Ovary (tissue), 9 donors: ENCODE measurements around the gene UQCC2. TPM values are rescaled to one million over a fixed set of nuclear protein-coding genes. Genes with fewer than 3 reads are reported as not detected.

Source experiments
- DNase-seq, 5 donors: peaks; one replicate each; pipeline ENCODE4 v3.0.0-alpha.2; 2019 to 2020
- H3K27ac ChIP-seq, 2 donors: fragments of 200-600 bp; one replicate each; pipeline versions ENCODE4 v1.5.1 to v1.8.0; 2019 to 2022
- H3K27me3 ChIP-seq: fragments of 200-600 bp; one replicate; pipeline ENCODE4 v1.8.0; 2022
- H3K36me3 ChIP-seq: fragments of 200-600 bp; sonication (generic); one replicate; pipeline ENCODE4 v1.5.1; 2019
- H3K4me1 ChIP-seq: one replicate; pipeline ENCODE4 v1.8.1; 2013; ENCODE audit warnings: mild to moderate bottlenecking, moderate library complexity; ENCODE audit not compliant: insufficient read depth
- H3K4me3 ChIP-seq: fragments of 200-600 bp; sonication (generic); one replicate; pipeline ENCODE4 v1.5.1; 2017
- H3K9me3 ChIP-seq, 2 donors: fragments of 200-600 bp in 1 of 2; sonication (generic) in 1 of 2; one replicate each; pipeline versions ENCODE4 v1.5.1 to v1.8.1; 2013 to 2019; ENCODE audit warnings: mild to moderate bottlenecking in 1 of 2, moderate library complexity in 1 of 2
- EP300 ChIP-seq: sonication (generic); formaldehyde crosslinking; IDR thresholded peaks from one replicate; pipeline ENCODE4 v1.6.1; 2017; ENCODE audit warnings: antibody characterized with exemption
- POLR2A ChIP-seq: fragments of 450-650 bp; IDR thresholded peaks from one replicate; pipeline ENCODE4 v1.6.1; 2017; ENCODE audit warnings: antibody characterized with exemption, mild to moderate bottlenecking, moderate library complexity
- WGBS, 3 donors: extraction: QIAGEN DNeasy Blood & Tissue Kit in 1 of 3; methylation state at CpG; one replicate each; pipeline versions ENCODE4 v1.1.5 to v1.1.7; 2013 to 2017; 5-methylcytosine and 5-hydroxymethylcytosine counted together
- intact Hi-C, 4 donors: fragments of 100-400 bp; cut with DNase I; formaldehyde crosslinking; loops; one replicate each; pipeline versions ENCODE4 v1.11.0 to v1.15.1; 2022 to 2023
- polyA plus RNA-seq, 2 donors: library from polyadenylated mRNA; stranded (reverse); fragments of 200-250 nt in 1 of 2; fragments of 350-450 nt in 1 of 2; fragmentation: Illumina TruSeq in 1 of 2; extraction: RNeasy Lipid Tissue Mini Kit (QIAGEN cat#74804) in 1 of 2; gene quantifications; one replicate each; pipeline ENCODE4 v1.2.3, GENCODE V29; 2013 to 2014
- total RNA-seq, 7 donors: library from RNA; depleted of rRNA in 2 of 7; stranded (reverse); fragments of >200 nt in 2 of 7; fragmentation: NEBNext Ultra II Directional in 3 of 7; extraction: Animal tissue kit (Norgen Biotek cat#: 25700) in 3 of 7; gene quantifications; one replicate each; pipeline versions ENCODE4 v1.1.0 to v1.2.4, GENCODE V29; 2016 to 2023
- TF ChIP-seq, protein P1 (sequence below), 3 donors: fragments of 450-650 bp in 2 of 3; fragments of 200-600 bp in 1 of 3; IDR thresholded peaks; one replicate each; pipeline versions ENCODE4 v1.5.1 to v1.8.0; 2016 to 2022; ENCODE audit warnings: antibody characterized with exemption in 3 of 3, mild to moderate bottlenecking in 1 of 3
- donor health status: DM: no; HTN: no; CAD: no; lungs with moderate emphysema.
- donor health status: DM: no; HTN: no; CAD: no.
- donor health status: Bipolar disorder and iron deficiency.
- donor health status: DM: yes; HTN: yes; CAD: no.
- donor health status: DM: no; HTN: no; CAD: no.
- donor health status: DM: yes; HTN: yes; CAD: no.

The UQCC2 gene
- total and polyA plus RNA-seq, 9 donors, result 9.1 to 65.2 (median 38.0) TPM

DNA sequence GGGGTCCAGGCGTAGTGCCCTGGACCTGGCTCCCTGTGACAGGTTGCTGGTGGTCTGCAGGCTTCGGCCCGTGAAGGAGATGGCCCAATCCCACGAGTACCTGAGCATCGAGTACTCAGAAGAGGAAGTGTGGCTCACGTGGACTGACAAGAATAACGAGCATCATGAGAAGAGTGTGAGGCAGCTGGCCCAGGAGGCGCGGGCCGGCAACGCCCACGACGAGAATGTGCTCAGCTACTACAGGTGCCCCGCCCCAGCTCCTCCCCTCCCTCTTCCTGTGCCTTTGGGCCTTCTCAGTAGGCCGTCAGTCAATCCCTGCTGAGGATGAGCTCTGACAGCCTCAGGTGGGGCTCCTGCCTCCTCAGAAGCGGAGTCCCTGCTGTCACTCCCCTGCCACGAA lies 42.6 kb downstream of the UQCC2 start:
- H3K36me3 ChIP-seq, result no peaks in the 10 kb centered on the region
- WGBS, 3 donors, result 73 to 82% (median 78%) methylated on average over 17 of the region's 17 CpGs

DNA sequence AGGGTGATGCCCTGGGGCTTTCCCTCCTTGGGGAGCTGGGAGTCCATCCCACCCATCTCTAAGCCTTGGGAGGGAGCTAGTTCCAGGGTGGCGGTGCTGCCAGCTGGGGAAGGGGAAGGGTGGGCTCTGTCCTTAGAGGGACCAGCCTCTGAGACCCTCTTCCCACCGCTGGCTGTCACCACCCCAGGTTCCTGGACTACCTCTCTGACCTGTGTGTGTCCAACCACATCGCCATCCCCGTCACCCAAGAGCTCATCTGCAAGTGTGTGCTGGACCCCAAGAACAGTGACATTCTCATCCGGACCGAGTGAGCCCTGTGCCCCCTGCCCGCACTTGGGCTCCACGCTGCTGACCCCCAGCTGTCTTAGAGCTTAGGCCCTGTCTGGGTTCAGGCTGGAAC lies 43.2 kb downstream of the UQCC2 start:
- no peak for TF ChIP-seq POLR2A
- TF ChIP-seq EP300, result no peak
- TF ChIP-seq, protein P1, sequence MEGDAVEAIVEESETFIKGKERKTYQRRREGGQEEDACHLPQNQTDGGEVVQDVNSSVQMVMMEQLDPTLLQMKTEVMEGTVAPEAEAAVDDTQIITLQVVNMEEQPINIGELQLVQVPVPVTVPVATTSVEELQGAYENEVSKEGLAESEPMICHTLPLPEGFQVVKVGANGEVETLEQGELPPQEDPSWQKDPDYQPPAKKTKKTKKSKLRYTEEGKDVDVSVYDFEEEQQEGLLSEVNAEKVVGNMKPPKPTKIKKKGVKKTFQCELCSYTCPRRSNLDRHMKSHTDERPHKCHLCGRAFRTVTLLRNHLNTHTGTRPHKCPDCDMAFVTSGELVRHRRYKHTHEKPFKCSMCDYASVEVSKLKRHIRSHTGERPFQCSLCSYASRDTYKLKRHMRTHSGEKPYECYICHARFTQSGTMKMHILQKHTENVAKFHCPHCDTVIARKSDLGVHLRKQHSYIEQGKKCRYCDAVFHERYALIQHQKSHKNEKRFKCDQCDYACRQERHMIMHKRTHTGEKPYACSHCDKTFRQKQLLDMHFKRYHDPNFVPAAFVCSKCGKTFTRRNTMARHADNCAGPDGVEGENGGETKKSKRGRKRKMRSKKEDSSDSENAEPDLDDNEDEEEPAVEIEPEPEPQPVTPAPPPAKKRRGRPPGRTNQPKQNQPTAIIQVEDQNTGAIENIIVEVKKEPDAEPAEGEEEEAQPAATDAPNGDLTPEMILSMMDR (IDR thresholded peaks at IDR 0.05), result no peak
- no peak overlapping the region for H3K4me3 ChIP-seq
- 95 to 96% (median 95%) methylated on average over 8 of the region's 8 CpGs for WGBS, 3 donors
- H3K27me3 ChIP-seq, result no peaks in the 10 kb centered on the region
- H3K9me3 ChIP-seq, result no peaks in the 10 kb centered on the region
- H3K4me1 ChIP-seq, result no peaks in the 10 kb centered on the region
- H3K27ac ChIP-seq, result no peak overlapping the region
- intact Hi-C loops, result no loop called here
- DNase-seq, result no peak
- H3K36me3 ChIP-seq, result no peaks in the 10 kb centered on the region

More for the DNA sequence above, 42.6 kb downstream of the UQCC2 start:
- H3K4me1 ChIP-seq, result no peaks in the 10 kb centered on the region
- intact Hi-C loops, result no loop called here
- no peak overlapping the region for H3K4me3 ChIP-seq
- TF ChIP-seq, protein P1 (IDR thresholded peaks at IDR 0.05), result no peak
- TF ChIP-seq POLR2A (no peak), EP300 (no peak)
- H3K9me3 ChIP-seq, result no peaks in the 10 kb centered on the region
- H3K27ac ChIP-seq, result no peak overlapping the region
- DNase-seq, result no peak
- H3K27me3 ChIP-seq, result no peaks in the 10 kb centered on the region

DNA sequence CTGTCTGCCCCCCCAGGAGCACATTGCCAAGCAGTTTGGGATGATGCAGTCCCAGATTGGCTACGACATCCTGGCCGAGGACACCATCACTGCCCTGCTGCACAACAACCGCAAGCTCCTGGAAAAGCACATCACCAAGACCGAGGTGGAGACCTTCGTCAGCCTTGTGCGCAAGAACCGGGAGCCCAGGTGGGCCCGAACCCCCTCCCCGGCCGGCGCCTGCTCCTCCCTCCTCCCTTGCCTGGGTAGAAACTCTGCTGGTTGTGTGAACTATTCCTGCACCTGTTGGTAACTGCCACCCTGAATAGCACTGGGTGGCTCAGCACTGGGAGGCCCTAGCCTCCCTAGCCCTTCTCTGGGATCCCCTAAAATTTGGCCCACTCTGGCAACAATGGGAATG lies 43.7 kb downstream of the UQCC2 start:
- H3K4me1 ChIP-seq, result no peaks in the 10 kb centered on the region
- no peaks in the 10 kb centered on the region for H3K9me3 ChIP-seq
- DNase-seq, result no peak
- no peaks in the 10 kb centered on the region for H3K27me3 ChIP-seq
- TF ChIP-seq, protein P1 (IDR thresholded peaks at IDR 0.05), result no peak
- no peak for TF ChIP-seq EP300
- TF ChIP-seq POLR2A, result no peak
- 93 to 97% (median 95%) methylated on average over 11 of the region's 11 CpGs for WGBS, 3 donors
- H3K27ac ChIP-seq, result no peak overlapping the region
- intact Hi-C loops, result no loop called here
- no peaks in the 10 kb centered on the region for H3K36me3 ChIP-seq
- H3K4me3 ChIP-seq, result no peak overlapping the region

DNA sequence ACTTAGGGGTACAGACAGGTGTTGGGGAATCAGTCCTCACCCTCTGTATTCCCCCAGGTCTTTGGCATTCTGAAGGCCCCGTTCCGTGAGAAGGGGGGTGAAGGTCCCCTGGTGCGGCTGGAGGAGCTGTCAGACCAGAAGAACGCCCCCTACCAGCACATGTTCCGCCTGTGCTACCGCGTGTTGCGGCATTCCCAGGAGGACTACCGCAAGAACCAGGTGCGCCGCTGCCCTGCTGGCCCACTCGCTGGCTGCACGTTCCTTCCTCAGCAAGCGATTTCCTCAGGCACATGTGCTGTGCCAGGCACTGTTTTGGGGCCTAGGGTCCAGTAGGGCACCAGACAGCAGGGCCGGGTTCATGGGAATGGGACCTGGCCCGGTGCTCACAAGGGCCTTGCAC lies 44.4 kb downstream of the UQCC2 start:
- WGBS, 3 donors, result 93 to 96% (median 94%) methylated on average over 16 of the region's 16 CpGs
- Histone ChIP-seq H3K36me3 (no peaks in the 10 kb centered on the region), H3K4me3 (no peak overlapping the region), H3K27me3 (no peaks in the 10 kb centered on the region), H3K27ac (no peak overlapping the region), H3K4me1 (no peaks in the 10 kb centered on the region), H3K9me3 (no peaks in the 10 kb centered on the region)
- DNase-seq, result no peak
- TF ChIP-seq EP300 (no peak), POLR2A (no peak)
- TF ChIP-seq, protein P1 (IDR thresholded peaks at IDR 0.05), result no peak
- intact Hi-C loops, result no loop called here
